Breast epithelium (tissue), 4 donors: ENCODE measurements around the gene TMEM150B. TPM values are rescaled to one million over a fixed set of nuclear protein-coding genes. Genes with fewer than 3 reads are reported as not detected.
A peak's percentile ranks its signal among the peaks of the same experiment; 100 is the strongest.

ENCODE experiments used
- DNase-seq, 2 donors: peaks; one replicate each; pipeline ENCODE4 v3.0.0-alpha.2; 2019; ENCODE audit warnings: low spot score in 2 of 2
- H3K27ac ChIP-seq, 2 donors: fragments of 200-600 bp; sonication (generic) in 1 of 2; one replicate each; pipeline ENCODE4 v1.5.1; 2016 to 2019; ENCODE audit warnings: mild to moderate bottlenecking in 1 of 2
- H3K27me3 ChIP-seq, 2 donors: fragments of 200-600 bp; sonication (generic) in 1 of 2; one replicate each; pipeline versions ENCODE4 v1.5.1 to v1.6.0; 2017 to 2019; ENCODE audit warnings: control low read depth in 1 of 2, mild to moderate bottlenecking in 1 of 2
- H3K36me3 ChIP-seq: fragments of 200-600 bp; one replicate; pipeline ENCODE4 v1.5.1; 2019
- H3K4me1 ChIP-seq, 2 donors: fragments of 200-600 bp; sonication (generic); one replicate each; pipeline ENCODE4 v1.5.1; 2016 to 2019; ENCODE audit warnings: control low read depth in 1 of 2
- H3K4me3 ChIP-seq, 3 donors: fragments of 200-600 bp; sonication (generic); 1 replicate in 2 of 3; 2 replicates in 1 of 3; pipeline ENCODE4 v1.5.1; 2016 to 2019; ENCODE audit warnings: mild to moderate bottlenecking in 3 of 3, moderate library complexity in 2 of 3
- H3K9me3 ChIP-seq, 2 donors: fragments of 200-600 bp; sonication (generic) in 1 of 2; one replicate each; pipeline ENCODE4 v1.5.1; 2016 to 2019; ENCODE audit warnings: control low read depth in 1 of 2
- CTCF ChIP-seq, 3 donors: fragments of 450-650 bp; IDR thresholded peaks; one replicate each; pipeline ENCODE4 v1.5.1; 2016 to 2017; ENCODE audit warnings: antibody characterized with exemption in 3 of 3, mild to moderate bottlenecking in 3 of 3, moderate library complexity in 3 of 3
- POLR2A ChIP-seq: fragments of 450-650 bp; IDR thresholded peaks from one replicate; pipeline ENCODE4 v1.6.1; 2016; ENCODE audit warnings: antibody characterized with exemption, mild to moderate bottlenecking, moderate library complexity
- POLR2AphosphoS5 ChIP-seq, 3 donors: sonication (generic); formaldehyde crosslinking; IDR thresholded peaks; one replicate each; pipeline ENCODE4 v1.6.1; 2017; ENCODE audit warnings: antibody characterized with exemption in 3 of 3
- intact Hi-C: fragments of 100-400 bp; cut with DNase I; formaldehyde crosslinking; loops from one replicate; pipeline ENCODE4 v1.15.1; 2023; ENCODE audit warnings: low total_unique reads
- total RNA-seq, 3 donors: library from RNA; depleted of rRNA; stranded (reverse); fragments of >200 nt; gene quantifications; one replicate each; pipeline ENCODE4 v1.1.0, GENCODE V29; 2016

Gene TMEM150B
- total RNA-seq, 3 donors from 2014 or later = 1.6 to 11.8 (median 3.1) TPM

- Histone ChIP-seq H3K4me1 (peaks cover 0 to 3% of the 10 kb centered on the region in 2 donors), H3K27ac (no peak overlapping the region), H3K4me3 (no peak overlapping the region), H3K9me3 (no peaks in the 10 kb centered on the region), H3K36me3 (no peaks in the 10 kb centered on the region), H3K27me3 (peaks cover 0 to 4% of the 10 kb centered on the region in 2 donors)
- intact Hi-C loops = no loop called here
- no peak for DNase-seq
- no peak for TF ChIP-seq CTCF (IDR thresholded peaks at IDR 0.05)
- no peak for TF ChIP-seq POLR2A
- TF ChIP-seq POLR2AphosphoS5 (IDR thresholded peaks at IDR 0.05) = no peak
Observed at GRCh38 chr19:55358943-55359908, 34.1 kb upstream of the TMEM150B start.

DNA sequence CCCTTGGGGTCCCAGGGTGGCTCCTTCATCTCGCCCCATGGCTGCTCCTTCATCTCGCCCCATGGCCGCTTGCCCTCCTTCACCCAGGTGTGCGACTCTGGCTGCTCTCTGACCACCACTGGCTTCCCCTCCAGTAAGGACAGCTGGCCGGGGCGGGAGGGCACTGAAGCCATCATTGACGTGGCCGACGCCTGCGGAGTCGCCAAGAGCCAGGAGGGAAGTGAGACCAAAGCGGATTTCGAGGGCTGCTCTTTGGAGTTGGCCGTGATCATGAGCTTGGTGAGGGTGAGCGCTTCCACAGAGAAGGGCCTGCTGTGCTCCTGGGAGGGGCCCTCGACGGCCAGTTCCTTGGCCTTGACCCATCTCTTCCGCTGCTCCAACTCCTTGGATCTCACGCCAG is 33.4 kb upstream of the TMEM150B start:
- Histone ChIP-seq H3K27me3 (peaks cover 0 to 9% of the 10 kb centered on the region in 2 donors), H3K27ac (no peak overlapping the region), H3K36me3 (no peaks in the 10 kb centered on the region), H3K4me1 (peaks cover 0 to 4% of the 10 kb centered on the region in 2 donors), H3K4me3 (no peak overlapping the region), H3K9me3 (no peaks in the 10 kb centered on the region)
- no peak for DNase-seq
- intact Hi-C loops = no loop called here
- TF ChIP-seq POLR2A (no peak), POLR2AphosphoS5 (IDR thresholded peaks at IDR 0.05) (no peak), CTCF (IDR thresholded peaks at IDR 0.05) (no peak)

DNA sequence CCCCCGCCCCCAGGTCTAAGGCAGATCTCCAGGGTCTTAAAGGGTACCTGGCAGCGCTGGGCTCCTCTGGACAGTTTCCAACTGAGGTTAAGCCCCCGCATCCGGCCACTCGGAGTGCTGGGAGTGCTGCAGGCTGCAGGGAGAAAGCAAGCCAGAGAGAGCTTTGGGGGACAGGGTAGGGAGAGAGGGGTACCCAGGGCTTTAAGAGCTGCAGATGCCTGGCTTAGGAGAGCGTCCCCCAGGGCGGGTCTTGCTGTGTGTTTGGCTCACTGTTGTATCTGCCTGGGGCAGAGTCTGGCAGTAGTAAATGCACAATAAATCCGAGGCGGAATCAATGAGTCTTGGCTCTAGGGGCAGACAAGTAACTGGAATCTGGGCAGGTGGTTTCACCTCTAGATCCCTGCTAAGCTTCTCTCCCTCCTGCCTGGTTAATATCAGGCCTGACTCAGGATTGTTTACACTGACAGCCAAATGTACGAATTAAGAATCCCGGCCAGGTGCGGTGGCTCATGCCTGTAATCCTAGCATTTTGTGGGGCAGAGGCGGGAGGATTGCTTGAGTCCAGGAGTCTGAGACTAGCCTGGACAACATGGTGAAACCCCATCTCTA is 30.2 kb upstream of the TMEM150B start:
- DNase-seq = no peak
- H3K36me3 ChIP-seq = no peaks in the 10 kb centered on the region
- H3K27ac ChIP-seq = peak overlapping the region in 1 of 2 donors; percentile 6
- H3K4me1 ChIP-seq = peaks cover 0 to 4% of the 10 kb centered on the region in 2 donors
- no peak for TF ChIP-seq POLR2AphosphoS5 (IDR thresholded peaks at IDR 0.05)
- TF ChIP-seq POLR2A = no peak
- no peak for TF ChIP-seq CTCF (IDR thresholded peaks at IDR 0.05)
- no peaks in the 10 kb centered on the region for H3K9me3 ChIP-seq
- peaks cover 11 to 32% of the 10 kb centered on the region in 2 donors for H3K27me3 ChIP-seq
- intact Hi-C loops = no loop called here
- H3K4me3 ChIP-seq = no peak overlapping the region

GRCh38 chr19:55354698-55355212 is 29.6 kb upstream of the TMEM150B start, which contains the start of gene COX6B2:
COX6B2 (minus strand) TSS chr19:55354719; CDS start chr19:55354521, 198 bp downstream.
- TF ChIP-seq POLR2A (no peak), CTCF (IDR thresholded peaks at IDR 0.05) (no peak), POLR2AphosphoS5 (IDR thresholded peaks at IDR 0.05) (no peak)
- Histone ChIP-seq H3K4me3 (peak within 1 kb of the TSS; percentile 22 to 70 (median 50)), H3K27ac (peak within 1 kb of the TSS in 1 of 2 donors; percentile 6), H3K36me3 (no peaks in the 10 kb centered on the region), H3K27me3 (peaks cover 11 to 32% of the 10 kb centered on the region in 2 donors), H3K4me1 (peaks cover 0 to 4% of the 10 kb centered on the region in 2 donors), H3K9me3 (no peaks in the 10 kb centered on the region)
- DNase-seq = no peak
- intact Hi-C loops = no loop called here
